ENCODE measurements around the gene CD274. TPM values are rescaled to one million over a fixed set of nuclear protein-coding genes. Genes with fewer than 3 reads are reported as not detected.
A peak's percentile ranks its signal among the peaks of the same experiment; 100 is the strongest.

CD274 gene
- total and polyA plus RNA-seq, 7 experiments from 2014 or later = 2.0 to 38.7 (median 6.6) TPM

DNA sequence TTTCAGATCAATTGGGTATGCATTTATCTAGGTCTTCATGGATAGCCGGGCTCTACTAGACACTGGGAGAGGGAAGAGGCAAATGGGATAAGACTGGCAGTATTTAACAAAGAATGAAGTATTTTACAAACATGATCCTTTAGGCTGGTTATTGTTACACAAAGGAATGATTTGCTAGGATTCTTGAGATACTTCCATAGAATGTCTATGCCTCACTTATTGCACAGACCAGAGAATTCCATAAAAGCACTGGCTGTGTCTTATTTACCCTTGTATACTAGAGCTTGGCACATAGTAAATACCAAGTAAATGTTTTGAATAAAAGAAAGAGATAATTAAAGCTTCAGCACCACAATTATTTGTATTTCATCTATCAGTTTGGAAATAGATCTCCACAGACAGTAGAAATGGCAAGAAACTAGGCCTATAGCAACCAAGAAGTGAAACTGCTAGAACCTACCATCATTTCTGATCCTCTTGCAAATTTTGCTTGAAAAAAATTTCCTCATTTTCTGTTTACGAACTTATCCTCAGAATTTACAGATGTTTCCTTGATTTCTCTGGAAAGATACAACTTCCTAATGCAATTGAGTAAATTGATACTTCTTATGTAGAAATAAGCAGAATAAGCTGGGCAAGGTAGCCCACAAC, 63.7 kb downstream of the CD274 start:
- H3K4me1 Mint-ChIP-seq = peaks cover 20 to 67% (median 30%) of the 10 kb centered on the region in 7 donors
- peaks cover 0 to 3% (median 0%) of the 10 kb centered on the region in 11 donors for H3K9me3 Mint-ChIP-seq
- DNase-seq = no peak
- POLR2A ChIA-PET = interaction anchor here (0.6 kb wide), 1 partner anchor 21 kb away, joined by 3 read pairs; no protein-coding TSS in a partner anchor
- H3K4me3 Mint-ChIP-seq = no peak overlapping the region
- CTCF ChIA-PET = no interaction called here
- no peaks in the 10 kb centered on the region for H3K27me3 Mint-ChIP-seq
- H3K36me3 Mint-ChIP-seq = peaks cover 0 to 35% (median 0%) of the 10 kb centered on the region in 5 donors
- no peak overlapping the region for H3K27ac Mint-ChIP-seq
- Histone ChIP-seq H3K4me3 (ENCODE audit: low read length) (no peak overlapping the region), H3K9me3 (ENCODE audit: control insufficient read depth in 2 of 3, low read length in 3 of 3) (no peaks in the 10 kb centered on the region), H3K4me1 (ENCODE audit: control insufficient read depth in 2 of 2, insufficient read depth in 2 of 2, low read length in 2 of 2) (peaks cover 3 to 8% of the 10 kb centered on the region in 2 donors), H3K27me3 (ENCODE audit: control insufficient read depth in 2 of 2, insufficient read depth in 2 of 2, low read length in 2 of 2) (no peaks in the 10 kb centered on the region), H3K36me3 (ENCODE audit: control insufficient read depth in 2 of 3, insufficient read depth in 3 of 3, low read length in 3 of 3) (no peaks in the 10 kb centered on the region), H3K27ac (ENCODE audit: low read depth, low read length) (no peak overlapping the region)
- intact Hi-C loops (cut with micrococcal nuclease) = loop anchor here in 1 of 2 donors (5.0 kb wide), 1 partner anchor 37 kb away; no protein-coding TSS in a partner anchor
- no peak for ATAC-seq

DNA sequence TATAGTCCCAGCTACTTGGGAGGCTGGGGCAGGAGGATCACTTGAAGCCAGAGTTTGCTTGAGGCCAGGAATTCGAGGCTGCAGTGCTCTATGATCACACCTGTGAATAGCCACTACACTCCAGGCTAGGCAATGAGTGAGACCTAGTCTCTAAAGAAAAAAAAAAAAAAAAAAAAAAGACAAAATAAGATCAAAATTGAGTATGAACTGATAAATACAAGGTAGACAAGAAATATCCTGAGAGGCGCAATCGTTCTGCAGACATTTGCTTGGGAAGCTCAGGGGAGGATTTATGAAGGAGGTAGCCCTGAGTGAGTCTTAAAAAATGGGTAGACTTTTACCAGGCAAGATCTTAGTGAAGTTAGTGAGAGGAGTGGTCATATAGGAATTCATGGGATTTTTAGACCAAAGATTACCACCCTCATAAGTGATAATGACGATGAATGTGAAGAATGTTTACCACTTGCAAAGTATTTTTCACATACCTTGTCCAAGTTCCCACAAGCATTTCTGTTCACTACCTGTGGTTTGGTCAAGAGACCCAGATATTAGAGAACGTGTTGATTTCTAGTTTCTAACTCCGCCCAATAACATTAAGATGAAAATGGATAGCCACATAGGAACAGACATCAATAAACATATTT, 64.4 kb downstream of the CD274 start:
- intact Hi-C loops (cut with micrococcal nuclease) = loop anchor here in 1 of 2 donors (5.0 kb wide), 1 partner anchor 37 kb away; no protein-coding TSS in a partner anchor
- Histone ChIP-seq H3K36me3 (ENCODE audit: control insufficient read depth in 2 of 3, insufficient read depth in 3 of 3, low read length in 3 of 3) (no peaks in the 10 kb centered on the region), H3K27me3 (ENCODE audit: control insufficient read depth in 2 of 2, insufficient read depth in 2 of 2, low read length in 2 of 2) (no peaks in the 10 kb centered on the region), H3K9me3 (ENCODE audit: control insufficient read depth in 2 of 3, low read length in 3 of 3) (no peaks in the 10 kb centered on the region), H3K4me1 (ENCODE audit: control insufficient read depth in 2 of 2, insufficient read depth in 2 of 2, low read length in 2 of 2) (peaks cover 4 to 8% of the 10 kb centered on the region in 2 donors), H3K27ac (ENCODE audit: low read depth, low read length) (no peak overlapping the region), H3K4me3 (ENCODE audit: low read length) (no peak overlapping the region)
- no peak for DNase-seq
- ChIA-PET POLR2A (interaction anchor here (0.6 to 1.1 kb wide), 2 partner anchors 10 to 54 kb away, joined by 3 read pairs; no protein-coding TSS in a partner anchor), CTCF (no interaction called here)
- Mint-ChIP-seq H3K9me3 (peaks cover 0 to 3% (median 0%) of the 10 kb centered on the region in 11 donors), H3K27me3 (no peaks in the 10 kb centered on the region), H3K36me3 (peaks cover 0 to 42% (median 0%) of the 10 kb centered on the region in 5 donors), H3K4me3 (no peak overlapping the region), H3K27ac (no peak overlapping the region), H3K4me1 (peaks cover 20 to 67% (median 28%) of the 10 kb centered on the region in 7 donors)
- no peak for ATAC-seq

DNA sequence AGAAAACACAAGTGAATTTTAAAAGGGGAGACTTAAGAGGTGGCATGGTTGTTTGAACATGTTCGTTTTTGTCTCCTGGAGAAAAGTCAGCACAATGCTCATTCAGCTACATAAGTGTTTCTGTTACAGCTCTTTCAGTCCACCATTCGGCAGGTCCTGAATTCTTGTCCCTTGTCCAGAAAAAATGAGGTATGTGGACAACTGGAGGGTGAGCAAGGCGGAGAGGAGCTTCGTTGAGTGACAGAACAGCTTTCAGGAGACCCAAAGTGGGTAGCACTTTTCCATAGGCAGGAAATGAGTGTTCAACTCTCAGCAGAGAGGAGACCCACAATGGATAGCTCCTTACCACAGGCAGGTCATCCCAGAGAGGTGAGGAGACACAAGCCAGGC, 64.9 kb downstream of the CD274 start:
- peaks cover 15 to 63% (median 26%) of the 10 kb centered on the region in 7 donors for H3K4me1 Mint-ChIP-seq
- Histone ChIP-seq H3K4me1 (ENCODE audit: control insufficient read depth in 2 of 2, insufficient read depth in 2 of 2, low read length in 2 of 2) (peaks cover 4 to 8% of the 10 kb centered on the region in 2 donors), H3K36me3 (ENCODE audit: control insufficient read depth in 2 of 3, insufficient read depth in 3 of 3, low read length in 3 of 3) (no peaks in the 10 kb centered on the region), H3K4me3 (ENCODE audit: low read length) (no peak overlapping the region), H3K9me3 (ENCODE audit: control insufficient read depth in 2 of 3, low read length in 3 of 3) (no peaks in the 10 kb centered on the region), H3K27ac (ENCODE audit: low read depth, low read length) (no peak overlapping the region), H3K27me3 (ENCODE audit: control insufficient read depth in 2 of 2, insufficient read depth in 2 of 2, low read length in 2 of 2) (no peaks in the 10 kb centered on the region)
- intact Hi-C loops (cut with micrococcal nuclease) = no loop called here
- H3K36me3 Mint-ChIP-seq = peaks cover 0 to 42% (median 0%) of the 10 kb centered on the region in 5 donors
- ATAC-seq (no peak), DNase-seq (no peak)
- H3K27ac Mint-ChIP-seq = no peak overlapping the region
- POLR2A ChIA-PET = interaction anchor here (0.6 to 1.1 kb wide), 2 partner anchors 9 to 55 kb away, joined by 3 read pairs; no protein-coding TSS in a partner anchor
- H3K9me3 Mint-ChIP-seq = peaks cover 0 to 3% (median 0%) of the 10 kb centered on the region in 11 donors
- CTCF ChIA-PET = no interaction called here
- no peaks in the 10 kb centered on the region for H3K27me3 Mint-ChIP-seq
- H3K4me3 Mint-ChIP-seq = no peak overlapping the region

DNA sequence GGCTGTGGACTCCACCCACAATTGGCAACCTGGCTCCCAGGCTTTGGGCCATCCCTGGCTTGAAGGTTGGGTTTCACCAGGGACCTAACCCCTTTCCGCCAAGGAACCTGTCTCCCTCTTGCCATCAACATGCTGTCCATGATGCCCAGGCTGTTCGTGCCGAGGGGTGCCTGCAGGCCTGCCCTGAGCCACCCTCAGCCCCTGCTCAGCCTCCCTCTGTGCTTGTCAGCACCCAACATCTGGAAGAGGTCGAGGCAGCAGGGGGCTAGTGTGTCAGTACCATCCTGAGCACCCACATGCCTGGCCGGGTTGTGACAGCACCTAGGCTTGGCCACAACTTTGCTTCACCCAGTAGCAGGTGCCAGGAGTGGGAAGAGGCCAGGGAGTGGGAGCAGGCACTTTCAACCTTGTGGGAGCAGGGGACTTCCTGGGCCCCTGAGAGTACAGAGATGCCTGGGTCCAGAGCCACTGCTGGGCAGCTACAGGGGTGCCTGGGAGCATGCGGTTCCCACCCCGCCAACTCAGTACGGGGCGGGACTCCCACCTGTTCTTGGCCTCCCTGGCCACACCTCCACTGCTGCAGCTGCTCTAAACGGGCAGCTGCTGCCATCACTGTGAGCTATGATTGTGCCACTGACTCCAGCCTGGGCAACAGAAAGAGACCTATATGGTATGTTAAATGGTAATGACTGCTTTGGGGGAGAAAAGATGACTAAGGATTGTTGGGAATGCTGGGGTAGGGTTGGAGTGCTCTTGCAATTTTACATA, 66.3 kb downstream of the CD274 start:
- Histone ChIP-seq H3K27me3 (ENCODE audit: control insufficient read depth in 2 of 2, insufficient read depth in 2 of 2, low read length in 2 of 2) (no peaks in the 10 kb centered on the region), H3K9me3 (ENCODE audit: control insufficient read depth in 2 of 3, low read length in 3 of 3) (no peaks in the 10 kb centered on the region), H3K36me3 (ENCODE audit: control insufficient read depth in 2 of 3, insufficient read depth in 3 of 3, low read length in 3 of 3) (no peaks in the 10 kb centered on the region), H3K27ac (ENCODE audit: low read depth, low read length) (no peak overlapping the region), H3K4me3 (ENCODE audit: low read length) (no peak overlapping the region), H3K4me1 (ENCODE audit: control insufficient read depth in 2 of 2, insufficient read depth in 2 of 2, low read length in 2 of 2) (peaks cover 0 to 4% of the 10 kb centered on the region in 2 donors)
- peaks cover 10 to 53% (median 20%) of the 10 kb centered on the region in 7 donors for H3K4me1 Mint-ChIP-seq
- no peak overlapping the region for H3K4me3 Mint-ChIP-seq
- no peaks in the 10 kb centered on the region for H3K27me3 Mint-ChIP-seq
- DNase-seq = no peak
- ChIA-PET CTCF (no interaction called here), POLR2A (no interaction called here)
- H3K36me3 Mint-ChIP-seq = peaks cover 0 to 49% (median 0%) of the 10 kb centered on the region in 5 donors
- intact Hi-C loops (cut with micrococcal nuclease) = no loop called here
- H3K27ac Mint-ChIP-seq = no peak overlapping the region
- ATAC-seq = no peak
- H3K9me3 Mint-ChIP-seq = peaks cover 0 to 3% (median 0%) of the 10 kb centered on the region in 11 donors

GRCh38 chr9:5518171-5518936, 68.0 kb downstream of the CD274 start:
- CTCF ChIA-PET = interaction anchor here (1.1 kb wide), 1 partner anchor 92 kb away, joined by 3 read pairs; no protein-coding TSS in a partner anchor
- H3K4me3 ChIP-seq (ENCODE audit: low read length) = no peak overlapping the region
- peak overlapping the region in 2 of 9 donors; percentile 19 for H3K27ac Mint-ChIP-seq
- no peaks in the 10 kb centered on the region for H3K36me3 ChIP-seq (ENCODE audit: control insufficient read depth in 2 of 3, insufficient read depth in 3 of 3, low read length in 3 of 3)
- POLR2A ChIA-PET = interaction anchor here (0.8 kb wide), 1 partner anchor 68 kb away, joined by 3 read pairs; no protein-coding TSS in a partner anchor
- no peak overlapping the region for H3K27ac ChIP-seq (ENCODE audit: low read depth, low read length)
- H3K9me3 Mint-ChIP-seq = peaks cover 0 to 3% (median 0%) of the 10 kb centered on the region in 11 donors
- H3K27me3 ChIP-seq (ENCODE audit: control insufficient read depth in 2 of 2, insufficient read depth in 2 of 2, low read length in 2 of 2) = no peaks in the 10 kb centered on the region
- H3K4me1 Mint-ChIP-seq = peaks cover 8 to 36% (median 14%) of the 10 kb centered on the region in 7 donors
- ATAC-seq = peak; percentile 32
- no peaks in the 10 kb centered on the region for H3K27me3 Mint-ChIP-seq
- DNase-seq = no peak
- H3K36me3 Mint-ChIP-seq = peaks cover 0 to 52% (median 0%) of the 10 kb centered on the region in 5 donors
- H3K9me3 ChIP-seq (ENCODE audit: control insufficient read depth in 2 of 3, low read length in 3 of 3) = no peaks in the 10 kb centered on the region
- H3K4me3 Mint-ChIP-seq = no peak overlapping the region
- H3K4me1 ChIP-seq (ENCODE audit: control insufficient read depth in 2 of 2, insufficient read depth in 2 of 2, low read length in 2 of 2) = peaks cover 0 to 4% of the 10 kb centered on the region in 2 donors
- intact Hi-C loops (cut with micrococcal nuclease) = no loop called here

- H3K27me3 Mint-ChIP-seq = no peaks in the 10 kb centered on the region
- H3K9me3 Mint-ChIP-seq = peaks cover 0 to 3% (median 0%) of the 10 kb centered on the region in 11 donors
- ATAC-seq (no peak), DNase-seq (no peak)
- peak overlapping the region in 2 of 9 donors; percentile 19 for H3K27ac Mint-ChIP-seq
- H3K36me3 Mint-ChIP-seq = peaks cover 0 to 54% (median 0%) of the 10 kb centered on the region in 5 donors
- H3K4me3 Mint-ChIP-seq = no peak overlapping the region
- intact Hi-C loops (cut with micrococcal nuclease) = loop anchor here in 1 of 2 donors (1.0 kb wide), 1 partner anchor 8 kb away; no protein-coding TSS in a partner anchor
- H3K9me3 ChIP-seq (ENCODE audit: control insufficient read depth in 2 of 3, low read length in 3 of 3) = no peaks in the 10 kb centered on the region
- H3K36me3 ChIP-seq (ENCODE audit: control insufficient read depth in 2 of 3, insufficient read depth in 3 of 3, low read length in 3 of 3) = no peaks in the 10 kb centered on the region
- ChIA-PET CTCF (no interaction called here), POLR2A (no interaction called here)
- peaks cover 0 to 4% of the 10 kb centered on the region in 2 donors for H3K4me1 ChIP-seq (ENCODE audit: control insufficient read depth in 2 of 2, insufficient read depth in 2 of 2, low read length in 2 of 2)
- H3K27ac ChIP-seq (ENCODE audit: low read depth, low read length) = no peak overlapping the region
- H3K4me1 Mint-ChIP-seq = peaks cover 8 to 32% (median 14%) of the 10 kb centered on the region in 7 donors
- H3K27me3 ChIP-seq (ENCODE audit: control insufficient read depth in 2 of 2, insufficient read depth in 2 of 2, low read length in 2 of 2) = no peaks in the 10 kb centered on the region
- no peak overlapping the region for H3K4me3 ChIP-seq (ENCODE audit: low read length)
These were observed 68.6 kb downstream of the CD274 start for GRCh38 chr9:5518937-5519319.

All from naive thymus-derived CD4-positive, alpha-beta T cell (primary cell).